Muscle layer of duodenum (tissue), 2 donors: ENCODE data around the gene FOXN4.

Experiments
- H3K27ac ChIP-seq: one replicate; pipeline ENCODE4 v1.7.0; 2013; ENCODE audit warnings: mild to moderate bottlenecking, low read length
- H3K27me3 ChIP-seq: one replicate; pipeline ENCODE4 v1.7.0; 2013; ENCODE audit warnings: low read depth, mild to moderate bottlenecking, control low read depth, low read length
- H3K36me3 ChIP-seq, 2 donors: one replicate each; pipeline ENCODE4 v1.7.0; 2013; ENCODE audit warnings: low read length in 2 of 2, control low read depth in 1 of 2, mild to moderate bottlenecking in 1 of 2; ENCODE audit not compliant: insufficient read depth in 2 of 2, control insufficient read depth in 1 of 2
- H3K4me1 ChIP-seq, 2 donors: one replicate each; pipeline ENCODE4 v1.7.0; 2013; ENCODE audit warnings: low read length in 2 of 2, mild to moderate bottlenecking in 2 of 2, control low read depth in 1 of 2, moderate library complexity in 1 of 2; ENCODE audit not compliant: insufficient read depth in 2 of 2, control insufficient read depth in 1 of 2
- H3K4me3 ChIP-seq, 2 donors: one replicate each; pipeline ENCODE4 v1.7.0; 2013; ENCODE audit warnings: low read length in 2 of 2, low read depth in 1 of 2, mild to moderate bottlenecking in 1 of 2
- H3K9me3 ChIP-seq, 2 donors: one replicate each; pipeline ENCODE4 v1.7.0; 2013; ENCODE audit warnings: low read length in 2 of 2, control low read depth in 1 of 2, mild to moderate bottlenecking in 1 of 2; ENCODE audit not compliant: control insufficient read depth in 1 of 2
- donor health status: healthy.

Gene FOXN4

DNA sequence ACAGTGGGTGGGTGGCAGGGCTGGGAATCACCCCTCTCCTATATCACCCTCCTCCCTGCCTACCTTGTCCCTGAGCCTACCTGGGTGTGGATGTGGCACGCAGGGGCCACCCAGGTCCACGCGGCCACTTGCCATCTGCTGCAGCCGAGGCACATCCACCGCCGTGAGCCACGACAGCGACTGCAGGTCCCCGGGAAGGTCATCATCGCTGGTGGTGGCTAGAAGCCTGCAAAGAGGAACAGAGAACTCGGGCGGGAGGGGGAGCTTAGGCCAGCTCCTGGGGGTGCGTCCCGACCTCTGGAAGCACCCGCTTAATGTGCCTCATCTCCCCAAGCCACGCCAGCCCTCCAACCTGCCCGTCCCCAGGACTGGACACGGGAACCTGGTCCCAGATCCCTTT is 19.0 kb downstream of the FOXN4 start:
- no peak overlapping the region for H3K27ac ChIP-seq

GRCh38 chr12:109289551-109289950 is 19.5 kb downstream of the FOXN4 start:
- Histone ChIP-seq H3K9me3 (no peaks in the 10 kb centered on the region), H3K4me3 (no peak overlapping the region), H3K4me1 (peaks cover 0 to 16% of the 10 kb centered on the region in 2 donors), H3K36me3 (no peaks in the 10 kb centered on the region), H3K27ac (no peak overlapping the region), H3K27me3 (no peaks in the 10 kb centered on the region)

More for the DNA sequence above, 19.0 kb downstream of the FOXN4 start:
- no peaks in the 10 kb centered on the region for H3K27me3 ChIP-seq
- H3K4me3 ChIP-seq, result no peak overlapping the region
- no peaks in the 10 kb centered on the region for H3K36me3 ChIP-seq
- peaks cover 0 to 16% of the 10 kb centered on the region in 2 donors for H3K4me1 ChIP-seq
- H3K9me3 ChIP-seq, result no peaks in the 10 kb centered on the region

DNA sequence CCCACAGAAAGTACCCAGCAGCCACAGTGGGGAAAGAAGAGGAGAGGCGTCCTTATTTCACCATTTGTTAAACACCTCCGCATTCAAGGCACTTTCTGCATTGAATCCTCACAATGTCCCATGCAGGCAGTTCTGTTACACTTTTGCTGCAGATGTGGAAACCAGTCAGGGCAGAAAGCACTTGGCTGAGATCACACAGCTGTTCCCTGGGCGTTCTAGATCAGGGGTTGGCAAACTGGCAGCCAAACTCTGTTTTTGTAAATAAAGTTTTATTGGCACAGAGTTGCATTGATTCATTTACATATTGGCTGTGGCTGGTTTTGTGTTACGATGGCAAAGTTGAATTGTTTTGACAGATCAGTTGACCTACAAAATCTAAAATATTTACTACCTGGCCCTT is 20.1 kb downstream of the FOXN4 start:
- H3K27ac ChIP-seq, result no peak overlapping the region
- H3K9me3 ChIP-seq, result no peaks in the 10 kb centered on the region
- peaks cover 0 to 16% of the 10 kb centered on the region in 2 donors for H3K4me1 ChIP-seq
- no peak overlapping the region for H3K4me3 ChIP-seq
- H3K36me3 ChIP-seq, result no peaks in the 10 kb centered on the region
- no peaks in the 10 kb centered on the region for H3K27me3 ChIP-seq

GRCh38 chr12:109288571-109288970 is 20.5 kb downstream of the FOXN4 start:
- Histone ChIP-seq H3K27ac (no peak overlapping the region), H3K4me1 (peaks cover 0 to 16% of the 10 kb centered on the region in 2 donors), H3K9me3 (no peaks in the 10 kb centered on the region), H3K27me3 (no peaks in the 10 kb centered on the region), H3K4me3 (no peak overlapping the region), H3K36me3 (no peaks in the 10 kb centered on the region)

- Histone ChIP-seq H3K27me3 (no peaks in the 10 kb centered on the region), H3K4me3 (no peak overlapping the region), H3K27ac (no peak overlapping the region), H3K4me1 (peaks cover 0 to 16% of the 10 kb centered on the region in 2 donors), H3K9me3 (no peaks in the 10 kb centered on the region), H3K36me3 (no peaks in the 10 kb centered on the region)
These were observed 21.1 kb downstream of the FOXN4 start for GRCh38 chr12:109287811-109288469.

DNA sequence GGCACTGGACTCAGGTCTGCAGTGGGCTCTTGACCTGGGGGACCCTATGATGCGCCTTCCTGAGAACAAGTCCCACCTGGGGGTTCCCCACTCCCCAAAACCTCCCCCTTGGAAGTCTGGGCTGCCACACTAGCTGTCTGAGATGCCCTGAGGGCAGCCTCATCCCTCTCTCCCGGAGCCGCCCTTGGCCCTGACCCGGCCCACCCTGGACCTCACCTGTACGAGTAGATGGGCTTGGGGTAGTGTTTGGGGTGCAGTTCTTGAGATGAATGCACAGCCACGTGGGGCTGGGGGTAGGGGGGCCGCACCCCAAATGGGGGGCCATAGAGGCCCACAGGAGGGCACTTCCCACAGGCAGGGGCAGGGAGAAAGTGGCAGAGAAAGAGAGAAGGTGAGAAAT is 21.9 kb downstream of the FOXN4 start:
- H3K36me3 ChIP-seq, result no peaks in the 10 kb centered on the region
- no peaks in the 10 kb centered on the region for H3K9me3 ChIP-seq
- H3K27ac ChIP-seq, result no peak overlapping the region
- no peaks in the 10 kb centered on the region for H3K27me3 ChIP-seq
- H3K4me3 ChIP-seq, result no peak overlapping the region
- H3K4me1 ChIP-seq, result peaks cover 0 to 16% of the 10 kb centered on the region in 2 donors

- H3K9me3 ChIP-seq, result no peaks in the 10 kb centered on the region
- H3K27me3 ChIP-seq, result no peaks in the 10 kb centered on the region
- H3K27ac ChIP-seq, result no peak overlapping the region
- no peak overlapping the region for H3K4me3 ChIP-seq
- H3K4me1 ChIP-seq, result peaks cover 0 to 11% of the 10 kb centered on the region in 2 donors
- H3K36me3 ChIP-seq, result no peaks in the 10 kb centered on the region
These were observed 22.4 kb downstream of the FOXN4 start for GRCh38 chr12:109286652-109287051.

DNA sequence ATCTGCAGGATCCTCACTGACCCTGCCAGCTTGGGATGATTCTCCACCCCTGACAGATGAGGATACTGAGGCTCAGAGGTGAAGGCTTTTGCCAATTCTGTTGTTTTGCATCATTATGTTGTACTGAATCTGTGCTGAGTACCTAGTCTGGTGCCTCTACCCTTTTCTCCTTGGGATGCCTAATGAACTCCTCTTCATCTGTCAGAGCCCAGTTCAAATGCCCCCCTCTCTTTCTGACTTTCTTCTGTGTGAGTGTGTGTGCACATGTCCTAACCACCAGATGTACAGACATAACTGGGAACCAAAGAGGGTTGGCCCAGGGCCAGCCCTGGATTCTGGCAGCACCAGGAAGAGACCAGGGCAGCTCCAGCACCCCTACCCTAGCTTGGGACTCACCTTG is 22.8 kb downstream of the FOXN4 start:
- H3K27me3 ChIP-seq, result no peaks in the 10 kb centered on the region
- peaks cover 0 to 7% of the 10 kb centered on the region in 2 donors for H3K4me1 ChIP-seq
- H3K4me3 ChIP-seq, result no peak overlapping the region
- no peak overlapping the region for H3K27ac ChIP-seq
- no peaks in the 10 kb centered on the region for H3K9me3 ChIP-seq
- no peaks in the 10 kb centered on the region for H3K36me3 ChIP-seq

DNA sequence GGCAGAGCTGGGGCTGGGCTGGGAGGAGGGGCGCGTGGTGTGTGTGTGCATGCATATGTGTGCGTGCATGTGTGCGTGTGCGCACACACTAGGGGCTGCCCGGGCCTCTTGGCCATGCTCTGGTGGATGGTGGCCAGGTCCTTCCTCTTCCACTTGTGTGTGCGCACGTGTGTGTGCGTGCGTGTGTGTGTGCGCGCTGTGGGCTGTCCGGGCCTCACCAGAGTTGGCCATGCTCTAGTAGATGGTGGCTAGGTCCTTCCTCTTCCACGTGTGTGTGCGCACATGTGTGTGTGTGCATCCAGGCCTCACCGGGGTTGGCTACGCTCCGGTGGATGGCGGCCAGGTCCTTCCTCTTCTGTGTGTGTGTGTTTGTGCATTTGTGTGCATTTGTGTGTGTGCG is 24.7 kb downstream of the FOXN4 start:
- H3K27me3 ChIP-seq, result no peaks in the 10 kb centered on the region
- H3K4me1 ChIP-seq, result peaks cover 0 to 2% of the 10 kb centered on the region in 2 donors
- no peak overlapping the region for H3K27ac ChIP-seq
- H3K9me3 ChIP-seq, result no peaks in the 10 kb centered on the region
- no peaks in the 10 kb centered on the region for H3K36me3 ChIP-seq
- no peak overlapping the region for H3K4me3 ChIP-seq

DNA sequence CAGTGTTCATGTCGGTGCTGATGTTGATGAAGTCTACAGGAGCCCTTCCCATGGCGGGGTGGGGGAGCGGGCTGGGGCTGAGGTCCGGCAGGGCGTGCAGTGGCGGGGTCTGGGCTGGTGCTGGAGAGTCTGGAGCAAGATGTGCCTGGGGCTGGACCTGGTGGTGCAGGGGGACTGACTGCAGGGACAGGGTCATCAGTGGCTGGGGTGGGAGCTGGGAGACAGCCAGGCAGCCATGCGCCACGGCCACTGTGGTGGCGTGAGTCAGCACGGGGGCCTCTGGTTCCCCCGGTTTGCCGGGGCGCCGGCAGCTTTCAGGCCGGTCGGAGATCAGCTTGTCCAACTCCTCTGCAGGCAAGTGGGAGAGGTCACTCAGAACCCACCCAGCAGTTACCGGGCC is 27.6 kb downstream of the FOXN4 start:
- Histone ChIP-seq H3K27ac (no peak overlapping the region), H3K9me3 (no peaks in the 10 kb centered on the region), H3K4me1 (peaks cover 0 to 16% of the 10 kb centered on the region in 2 donors), H3K36me3 (no peaks in the 10 kb centered on the region), H3K27me3 (no peaks in the 10 kb centered on the region), H3K4me3 (no peak overlapping the region)

- no peaks in the 10 kb centered on the region for H3K9me3 ChIP-seq
- peaks cover 0 to 16% of the 10 kb centered on the region in 2 donors for H3K4me1 ChIP-seq
- H3K4me3 ChIP-seq, result no peak overlapping the region
- no peak overlapping the region for H3K27ac ChIP-seq
- H3K27me3 ChIP-seq, result no peaks in the 10 kb centered on the region
- H3K36me3 ChIP-seq, result no peaks in the 10 kb centered on the region
These were observed 29.6 kb downstream of the FOXN4 start for GRCh38 chr12:109279525-109279924.

DNA sequence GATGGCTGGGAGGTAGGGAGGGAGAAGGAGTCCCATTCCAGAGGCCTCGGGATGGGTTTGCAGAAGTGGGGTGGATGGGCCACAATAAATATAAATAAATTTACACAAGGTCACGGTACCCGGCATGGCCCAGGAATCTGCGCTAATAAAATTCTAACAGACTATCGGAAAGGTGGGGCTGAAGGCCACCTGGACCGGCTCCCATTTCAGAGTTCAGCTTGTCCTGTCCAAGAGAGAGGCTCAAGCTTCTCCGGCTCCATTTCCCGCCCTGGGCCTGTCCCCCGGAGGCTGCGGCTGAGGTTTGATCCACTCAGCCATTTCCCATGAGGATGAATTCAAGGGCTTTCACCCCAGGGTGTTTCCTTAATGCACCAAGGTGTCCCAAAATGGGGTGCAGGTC is 30.2 kb downstream of the FOXN4 start:
- Histone ChIP-seq H3K4me3 (no peak overlapping the region), H3K4me1 (peaks cover 0 to 16% of the 10 kb centered on the region in 2 donors), H3K27me3 (no peaks in the 10 kb centered on the region), H3K27ac (no peak overlapping the region), H3K9me3 (no peaks in the 10 kb centered on the region), H3K36me3 (no peaks in the 10 kb centered on the region)
